Epithelial cell of prostate (primary cell): ENCODE results near the gene SLC66A2.
"Not testable (repeated sequence)": the region's sequence is repeated elsewhere in the genome, so short reads cannot be mapped to it uniquely, and the experiment has no call there.

Source experiments
- DNase-seq: peaks from one replicate; pipeline ENCODE4 v3.0.0-alpha.2; 2011; ENCODE audit warnings: low read depth, low spot score
- H3K27ac ChIP-seq: fragments of 450-650 bp; 2 replicates; pipeline ENCODE4 v1.5.1; 2017; ENCODE audit warnings: mild to moderate bottlenecking

SLC66A2 gene

DNA sequence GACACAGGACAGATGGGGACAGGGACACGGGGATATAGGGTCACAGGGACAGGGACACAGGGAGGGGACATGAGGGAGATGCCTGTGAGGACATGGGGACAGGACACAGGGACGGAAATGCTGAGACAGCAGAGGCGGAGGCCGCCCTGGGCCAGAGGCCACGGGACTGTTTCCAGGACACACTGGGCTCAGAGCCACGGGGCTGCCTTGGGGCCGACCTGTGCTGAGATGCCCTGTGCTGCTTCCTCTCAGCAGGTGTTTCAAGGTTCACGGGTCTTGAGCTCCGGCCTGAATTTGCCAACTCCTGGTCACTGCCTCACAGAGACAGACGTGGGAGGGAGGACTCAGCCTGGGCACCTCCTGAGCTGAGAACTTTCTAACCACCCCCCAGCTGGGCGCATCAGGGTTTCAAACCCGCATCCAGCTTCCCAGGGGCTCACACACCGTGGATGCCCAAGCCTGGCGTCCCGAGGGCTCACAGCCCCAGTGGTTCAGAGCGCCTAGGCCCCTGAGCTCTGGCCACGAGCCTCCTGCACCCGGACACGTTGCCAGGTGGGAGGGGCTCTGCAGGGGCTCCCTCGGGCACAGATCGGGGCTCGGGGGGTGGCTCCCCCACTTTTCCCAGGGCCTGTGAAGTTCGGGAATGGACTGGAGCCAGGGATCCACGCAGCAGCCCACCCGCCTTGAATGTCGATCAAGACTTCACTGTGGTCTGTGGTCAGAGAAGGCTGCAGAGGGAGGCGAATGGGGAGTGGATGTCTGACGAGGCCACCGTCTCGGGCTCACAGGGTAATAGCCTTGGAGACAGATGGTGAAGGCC is 64.1 kb downstream of the SLC66A2 start:
- no peak for DNase-seq

DNA sequence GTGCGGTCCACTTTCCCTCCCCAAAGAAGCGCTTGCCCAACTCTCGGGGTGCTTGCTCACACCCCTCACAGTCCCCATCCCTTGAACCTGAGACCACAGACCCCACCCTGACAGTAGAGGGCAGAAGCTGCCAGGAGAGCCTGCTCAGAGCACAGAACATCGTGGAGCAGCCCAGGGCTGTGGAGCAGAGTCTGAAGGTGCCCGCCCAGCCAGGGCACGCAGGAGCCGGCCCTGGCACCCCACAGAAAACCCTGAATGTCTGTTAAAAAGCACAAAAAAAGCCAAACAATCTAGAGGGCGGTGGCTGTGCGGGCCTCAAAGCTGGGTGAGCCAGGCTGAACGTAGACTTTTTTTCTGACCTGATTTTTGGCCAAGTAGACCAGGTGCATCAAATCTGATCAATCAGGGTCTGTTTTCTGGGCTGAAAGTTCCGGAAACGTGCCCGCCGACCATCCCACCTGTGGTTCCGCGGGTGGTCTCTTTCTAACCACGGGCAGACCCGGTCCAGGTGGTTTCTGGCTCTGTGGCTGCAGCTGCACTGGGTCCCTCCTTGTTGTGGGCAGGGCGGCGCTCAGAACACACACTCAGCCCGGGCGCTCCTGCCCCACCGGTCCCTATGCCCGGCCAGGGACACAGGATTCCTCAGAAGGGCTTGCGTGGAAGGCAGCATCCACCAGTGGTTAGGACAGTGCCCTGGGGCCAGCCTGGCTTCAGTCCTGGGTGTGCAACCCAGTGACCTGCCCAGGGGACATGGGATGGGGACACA is 66.3 kb downstream of the SLC66A2 start:
- H3K27ac ChIP-seq: no peak overlapping the region

More for the DNA sequence above, 64.1 kb downstream of the SLC66A2 start:
- no peak overlapping the region for H3K27ac ChIP-seq

DNA sequence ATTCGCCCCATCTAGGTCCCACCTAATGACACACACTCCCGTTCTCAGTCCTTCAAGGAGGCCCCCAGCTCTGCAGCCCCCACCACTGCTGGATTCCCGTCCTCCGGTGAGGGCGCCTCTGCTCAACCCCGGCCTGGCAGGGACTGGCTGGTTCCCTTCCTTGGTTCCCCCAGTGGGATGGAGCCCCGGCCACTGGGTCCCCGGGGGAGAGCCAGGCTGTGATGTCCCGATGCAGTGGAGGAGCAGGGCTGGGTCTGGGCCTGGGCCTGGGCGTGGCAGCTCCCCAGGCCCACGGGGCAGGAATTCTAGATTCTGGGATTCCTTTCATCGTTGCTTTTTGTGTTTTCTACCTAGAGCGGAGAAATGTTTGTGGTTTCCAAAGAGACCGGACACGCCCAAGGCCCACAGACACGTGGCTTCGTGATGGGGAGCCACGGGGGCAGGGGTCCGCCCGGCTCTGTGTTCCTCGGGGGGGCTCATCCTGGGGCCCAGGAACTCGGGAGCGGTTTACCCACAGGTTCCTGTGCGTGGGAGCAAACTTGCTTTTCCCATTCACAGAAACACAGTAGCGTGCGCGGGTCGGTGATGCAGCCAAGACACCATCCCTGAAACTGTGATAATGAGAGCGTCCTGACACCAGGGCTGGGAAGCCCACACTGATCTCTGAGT is 67.0 kb downstream of the SLC66A2 start:
- H3K27ac ChIP-seq: no peak overlapping the region
- no peak for DNase-seq

More for the DNA sequence above, 66.3 kb downstream of the SLC66A2 start:
- no peak for DNase-seq

GRCh38 chr18:79883461-79884293 is 67.8 kb downstream of the SLC66A2 start:
- no peak for DNase-seq
- no peak overlapping the region for H3K27ac ChIP-seq

GRCh38 chr18:79882522-79883241 is 68.8 kb downstream of the SLC66A2 start:
- DNase-seq: no peak
- no peak overlapping the region for H3K27ac ChIP-seq

- no peak overlapping the region for H3K27ac ChIP-seq
- DNase-seq: no peak
Observed at GRCh38 chr18:79881695-79882094, 69.8 kb downstream of the SLC66A2 start.

DNA sequence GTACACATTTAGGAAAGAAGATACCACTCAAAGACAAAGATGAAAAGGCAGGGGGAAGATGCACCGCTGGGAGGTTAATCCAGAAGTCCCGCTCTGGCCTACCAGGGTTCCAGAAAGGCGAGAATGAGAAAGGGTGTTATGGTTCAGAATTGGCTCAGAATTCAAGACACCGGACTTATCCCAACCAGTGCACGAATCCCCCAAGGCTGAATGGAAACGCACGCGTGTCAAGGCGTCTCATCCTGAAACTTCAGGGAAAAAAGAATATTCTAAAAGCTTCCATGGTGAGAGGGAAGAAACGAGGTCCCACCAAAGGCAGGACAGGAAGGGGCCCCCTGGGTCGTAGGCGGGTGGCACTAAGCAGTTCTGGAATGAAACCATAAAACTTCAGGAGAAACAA is 71.9 kb downstream of the SLC66A2 start:
- no peak overlapping the region for H3K27ac ChIP-seq
- no peak for DNase-seq

DNA sequence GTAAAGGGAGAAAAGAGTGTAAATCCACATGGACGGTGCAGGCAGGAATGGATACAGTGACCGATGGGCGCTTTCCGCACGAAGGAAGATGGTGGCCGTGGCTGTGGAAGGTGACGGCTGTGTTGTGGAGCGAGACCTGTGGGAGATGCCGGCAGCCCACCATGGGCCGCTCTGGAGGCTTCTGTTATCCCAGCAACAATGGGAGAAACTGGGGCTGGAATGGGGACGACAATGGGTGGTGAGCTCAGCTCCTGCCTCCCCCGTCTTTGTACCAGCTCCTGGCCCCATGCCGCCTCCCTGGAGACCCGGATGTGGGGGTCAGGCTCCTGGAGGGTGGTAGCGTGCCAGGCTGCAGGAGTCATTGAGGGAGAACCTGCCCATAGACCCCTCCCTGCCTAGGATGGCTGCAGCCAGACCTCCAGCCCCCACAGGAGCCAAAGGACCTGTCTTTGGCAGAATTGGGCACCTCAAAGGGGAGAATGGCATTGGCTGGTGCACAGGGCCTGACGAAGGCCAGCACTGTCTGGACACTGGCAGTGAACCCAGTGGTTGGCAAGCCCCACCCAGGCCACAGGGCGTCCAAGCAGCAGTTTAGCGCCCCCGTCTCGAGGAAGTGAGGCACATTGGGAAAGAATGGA is 72.6 kb downstream of the SLC66A2 start:
- H3K27ac ChIP-seq: no peak overlapping the region
- no peak for DNase-seq

GRCh38 chr18:79878246-79878645 is 73.2 kb downstream of the SLC66A2 start:
- not testable (repeated sequence) for H3K27ac ChIP-seq, DNase-seq

- DNase-seq: no peak
- no peak overlapping the region for H3K27ac ChIP-seq
Observed at GRCh38 chr18:79877163-79878091, 74.0 kb downstream of the SLC66A2 start.

- H3K27ac ChIP-seq: no peak overlapping the region
- peak; percentile 22 for DNase-seq
Observed at GRCh38 chr18:79876497-79876896, 75.0 kb downstream of the SLC66A2 start.

GRCh38 chr18:79875931-79876461 is 75.5 kb downstream of the SLC66A2 start:
- no peak overlapping the region for H3K27ac ChIP-seq
- no peak for DNase-seq

- DNase-seq: no peak
- no peak overlapping the region for H3K27ac ChIP-seq
Observed at GRCh38 chr18:79875531-79875919, 75.9 kb downstream of the SLC66A2 start.

GRCh38 chr18:79874553-79875530 is 76.6 kb downstream of the SLC66A2 start:
- no peak overlapping the region for H3K27ac ChIP-seq
- DNase-seq: no peak

GRCh38 chr18:79873449-79874110 is 77.9 kb downstream of the SLC66A2 start:
- H3K27ac ChIP-seq: no peak overlapping the region
- DNase-seq: no peak
